ENCODE measurements around the gene DHRS12.

Gene DHRS12

DNA sequence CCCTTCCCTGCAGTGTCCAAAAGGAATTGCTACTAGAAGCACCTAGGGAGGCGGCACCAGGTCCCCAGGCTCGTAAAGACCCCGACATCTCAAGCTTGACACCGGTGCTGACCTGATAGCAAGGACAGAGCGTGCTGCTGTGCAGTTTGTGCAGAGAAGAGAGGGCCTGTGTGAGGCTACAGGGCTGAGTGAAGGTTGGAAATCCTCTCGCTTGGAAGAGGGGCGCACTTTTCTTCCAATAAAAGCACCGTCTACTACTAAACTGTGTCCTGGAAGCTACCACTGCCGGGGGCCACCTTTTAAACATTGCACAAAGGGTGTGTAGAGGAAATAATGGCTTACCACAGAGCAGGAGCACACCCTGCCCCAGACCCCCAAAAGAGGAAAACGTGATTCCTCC, 30.0 kb upstream of the DHRS12 start:
- DNase-seq (ENCODE audit: extremely low read depth, low read depth) = no peak
- TF ChIP-seq CTCF (IDR thresholded peaks at IDR 0.05; ENCODE audit: low read depth, low read length) = no peak

GRCh38 chr13:51832471-51833152, 28.6 kb upstream of the DHRS12 start:
- no peak for DNase-seq (ENCODE audit: extremely low read depth, low read depth)
- peak; percentile 57 for TF ChIP-seq CTCF (IDR thresholded peaks at IDR 0.05; ENCODE audit: low read depth, low read length)

DNA sequence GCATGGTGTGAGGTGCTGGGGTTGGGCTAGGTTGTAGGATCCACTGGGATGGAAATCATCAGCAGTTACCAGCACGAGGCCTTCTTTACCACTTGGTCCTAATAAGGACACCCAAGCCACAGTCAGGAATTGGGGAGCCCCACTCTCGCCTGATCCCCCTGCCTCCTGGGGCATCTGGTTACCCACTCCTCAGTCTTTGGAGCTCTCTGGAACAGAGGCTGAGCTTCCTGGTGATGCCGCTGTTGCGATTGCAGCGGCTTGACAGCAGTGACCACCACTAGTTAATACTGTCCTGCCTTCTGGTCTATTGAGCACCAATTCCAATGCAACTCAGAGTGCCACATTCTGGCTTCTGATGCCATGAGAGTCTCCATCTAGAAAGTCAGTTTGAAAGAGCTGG, 27.6 kb upstream of the DHRS12 start:
- no peak for DNase-seq (ENCODE audit: extremely low read depth, low read depth)
- no peak for TF ChIP-seq CTCF (IDR thresholded peaks at IDR 0.05; ENCODE audit: low read depth, low read length)

DNA sequence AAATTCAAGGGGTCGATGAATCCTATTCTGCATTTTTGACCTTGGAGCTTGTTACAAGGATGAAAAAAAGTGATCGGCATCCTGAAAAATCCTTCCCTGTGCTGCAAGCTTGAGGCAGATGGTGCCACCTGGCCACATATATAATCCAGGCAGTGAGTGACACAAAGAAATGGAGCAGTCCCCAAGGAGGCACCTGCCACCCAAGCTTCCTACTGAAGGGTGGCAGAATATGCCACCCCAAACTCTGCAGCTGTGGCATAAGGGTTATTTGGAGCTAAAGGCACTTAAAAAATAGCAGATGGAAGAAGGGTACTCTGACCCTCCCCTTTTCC, 25.6 kb upstream of the DHRS12 start:
- DNase-seq (ENCODE audit: extremely low read depth, low read depth) = no peak
- TF ChIP-seq CTCF (IDR thresholded peaks at IDR 0.05; ENCODE audit: low read depth, low read length) = no peak

DNA sequence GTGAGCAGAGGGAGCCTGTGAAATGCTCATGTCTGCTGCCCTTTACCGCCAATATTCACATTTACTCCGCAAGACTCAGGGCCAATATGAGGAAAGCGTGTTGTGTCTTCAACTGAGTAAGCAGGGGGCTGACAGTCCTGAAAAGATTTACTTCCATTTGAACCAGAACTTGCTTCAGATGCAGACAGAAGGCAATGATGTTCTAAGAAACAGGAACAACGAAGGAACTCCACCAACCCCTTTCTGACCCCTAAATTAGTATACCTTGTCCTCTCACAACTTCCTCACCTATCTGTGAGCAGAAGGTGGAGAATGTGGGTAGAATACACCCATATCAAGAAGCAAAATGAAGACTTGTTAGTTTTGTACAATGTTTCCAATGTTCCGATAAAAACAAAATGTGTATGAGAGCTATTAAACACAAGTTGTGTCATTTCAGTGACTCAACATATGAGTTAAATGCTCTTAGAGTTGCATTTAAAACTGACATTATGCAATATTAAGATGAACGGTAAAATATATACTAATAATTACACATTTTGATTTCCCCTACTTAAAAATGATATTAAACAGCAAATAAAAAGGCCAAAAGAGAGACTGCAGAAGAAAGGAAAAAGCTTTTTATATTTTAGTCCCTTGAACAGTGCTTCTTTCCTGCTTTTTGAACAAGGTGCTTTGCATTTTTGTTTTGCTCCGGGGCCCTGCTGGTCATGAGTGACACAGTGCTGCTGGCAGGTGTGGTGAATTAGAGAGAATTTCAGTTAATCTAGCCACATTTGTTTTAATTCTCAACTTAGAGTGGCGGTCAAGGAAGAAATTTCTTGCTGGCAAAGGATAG, 25.0 kb upstream of the DHRS12 start:
- no peak for TF ChIP-seq CTCF (IDR thresholded peaks at IDR 0.05; ENCODE audit: low read depth, low read length)

GRCh38 chr13:51827254-51827653, 23.3 kb upstream of the DHRS12 start:
- no peak for TF ChIP-seq CTCF (IDR thresholded peaks at IDR 0.05; ENCODE audit: low read depth, low read length)
- DNase-seq (ENCODE audit: extremely low read depth, low read depth) = no peak

More for the DNA sequence above, 25.0 kb upstream of the DHRS12 start:
- DNase-seq (ENCODE audit: extremely low read depth, low read depth) = no peak

DNA sequence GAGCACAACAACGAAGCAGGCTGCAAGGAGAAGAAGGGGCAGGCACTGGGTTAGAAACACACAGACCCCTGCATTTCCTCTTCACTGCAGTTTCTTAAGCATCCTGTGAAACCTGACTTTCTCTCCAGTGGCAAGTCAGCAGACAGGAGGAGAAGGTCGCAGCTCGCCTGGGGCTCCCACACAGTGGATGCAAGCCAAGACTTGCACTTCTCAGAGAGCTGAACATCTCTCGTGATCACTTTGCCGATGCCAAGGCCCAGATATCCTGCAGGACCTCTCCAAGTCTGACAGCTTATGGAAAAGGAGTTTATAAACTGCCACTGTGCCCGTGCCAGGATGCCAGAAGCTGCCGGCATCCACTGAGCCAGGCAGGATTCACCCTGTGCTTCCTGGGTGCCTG, 22.6 kb upstream of the DHRS12 start:
- TF ChIP-seq CTCF (IDR thresholded peaks at IDR 0.05; ENCODE audit: low read depth, low read length) = no peak
- no peak for DNase-seq (ENCODE audit: extremely low read depth, low read depth)

All from AG09319 (cell line).